ENCODE results near the gene ARFGEF3.
"Not testable (repeated sequence)": the region's sequence is repeated elsewhere in the genome, so short reads cannot be mapped to it uniquely, and the experiment has no call there.

ARFGEF3 gene

GRCh38 chr6:138211601-138212000, 49.9 kb downstream of the ARFGEF3 start:
- DNase-seq: no peak

GRCh38 chr6:138212530-138212929, 50.8 kb downstream of the ARFGEF3 start:
- not testable (repeated sequence) for DNase-seq

GRCh38 chr6:138215093-138215782, 53.5 kb downstream of the ARFGEF3 start:
- DNase-seq: no peak

GRCh38 chr6:138218449-138218848, 56.7 kb downstream of the ARFGEF3 start, which contains the start of gene PBOV1:
TSS of gene PBOV1 (minus strand) at chr6:138218491. CDS start at chr6:138218395, 96 bp downstream.
- DNase-seq: no peak

- DNase-seq: no peak
These were observed 57.7 kb downstream of the ARFGEF3 start for GRCh38 chr6:138219398-138219797.

- no peak for DNase-seq
These were observed 58.2 kb downstream of the ARFGEF3 start for GRCh38 chr6:138219901-138220300.

- DNase-seq: no peak
These were observed 61.3 kb downstream of the ARFGEF3 start for GRCh38 chr6:138222901-138223546.

- DNase-seq: no peak
These were observed 64.2 kb downstream of the ARFGEF3 start for GRCh38 chr6:138225953-138226352.

GRCh38 chr6:138226700-138227315, 65.1 kb downstream of the ARFGEF3 start:
- no peak for DNase-seq

GRCh38 chr6:138227316-138227781, 65.6 kb downstream of the ARFGEF3 start:
- no peak for DNase-seq

- no peak for DNase-seq
These were observed 67.3 kb downstream of the ARFGEF3 start for GRCh38 chr6:138229072-138229471.

GRCh38 chr6:138229663-138230179, 68.0 kb downstream of the ARFGEF3 start:
- no peak for DNase-seq

- DNase-seq: no peak
These were observed 68.5 kb downstream of the ARFGEF3 start for GRCh38 chr6:138230221-138230620.

- DNase-seq: no peak
These were observed 69.1 kb downstream of the ARFGEF3 start for GRCh38 chr6:138230759-138231380.

- no peak for DNase-seq
These were observed 69.7 kb downstream of the ARFGEF3 start for GRCh38 chr6:138231381-138231886.

GRCh38 chr6:138234363-138234762, 72.6 kb downstream of the ARFGEF3 start:
- no peak for DNase-seq

- DNase-seq: no peak
These were observed 73.5 kb downstream of the ARFGEF3 start for GRCh38 chr6:138235205-138235604.

- no peak for DNase-seq
These were observed 74.0 kb downstream of the ARFGEF3 start for GRCh38 chr6:138235693-138236092.

GRCh38 chr6:138237463-138237862, 75.7 kb downstream of the ARFGEF3 start:
- DNase-seq: no peak

GRCh38 chr6:138238368-138238767, 76.6 kb downstream of the ARFGEF3 start:
- no peak for DNase-seq

GRCh38 chr6:138239774-138240173, 78.0 kb downstream of the ARFGEF3 start:
- no peak for DNase-seq

GRCh38 chr6:138240476-138241245, 78.9 kb downstream of the ARFGEF3 start:
- DNase-seq: no peak

Measured in stimulated activated CD4-positive, alpha-beta T cell treated with anti-CD3 and anti-CD28 coated beads, Interleukin-4, amount 100 ng/mL, for 1 hour (primary cell).